Measurements from ENCODE around the gene PFKFB3. TPM values are rescaled to one million over a fixed set of nuclear protein-coding genes. Genes with fewer than 3 reads are reported as not detected.

The PFKFB3 gene
- total and polyA plus RNA-seq, 2 of the 13 experiments (the other 11 are each of a cell fraction or from before 2014, with no cell fraction given), result 1.2 to 13.3 TPM

DNA sequence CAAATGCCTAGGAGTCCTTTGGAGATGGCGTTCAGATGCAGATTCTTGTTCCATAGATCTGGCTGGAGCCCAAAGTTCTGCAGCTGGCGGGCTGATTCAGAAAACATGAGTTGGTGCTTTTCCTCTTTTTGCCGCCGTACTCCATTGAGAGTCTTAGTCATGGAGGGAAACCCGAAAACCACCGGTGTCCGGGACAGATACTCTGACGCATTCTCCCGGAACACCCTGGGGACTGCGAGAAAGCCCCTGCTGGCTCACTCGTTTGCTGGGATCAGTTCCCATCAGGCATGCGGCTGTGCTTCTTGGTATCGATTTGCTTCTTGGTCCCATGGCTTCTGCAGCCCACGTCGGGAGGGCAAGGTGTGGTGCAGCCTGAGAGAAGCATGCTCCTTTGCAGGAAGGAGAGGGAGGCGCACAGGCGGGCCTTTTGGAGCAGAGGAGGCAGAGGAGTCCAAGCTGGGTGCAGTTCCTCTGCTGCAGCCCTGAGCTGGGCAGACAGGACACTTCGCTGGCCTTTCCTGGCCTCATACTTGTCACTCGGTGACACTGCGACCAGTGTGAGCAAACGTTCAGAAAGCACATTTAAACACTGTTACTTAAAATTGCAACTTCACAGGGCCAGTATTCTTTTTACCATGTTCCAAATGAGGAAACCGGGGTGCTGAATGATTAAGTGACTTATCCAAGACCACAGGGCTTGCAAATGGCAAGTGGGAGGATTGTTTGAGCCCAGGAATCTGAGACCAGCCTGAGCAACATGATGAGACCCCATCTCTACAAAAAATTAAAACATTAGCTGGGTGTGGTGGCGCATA is 30.6 kb upstream of the PFKFB3 start:
- no peak overlapping the region for H2AFZ ChIP-seq (ENCODE audit: low read length)
- CTCF ChIA-PET (ENCODE audit: low intra/inter-chr PET ratio, low total read pairs), result no interaction called here
- no peaks in the 10 kb centered on the region for H3K9me3 ChIP-seq (ENCODE audit: low read length)
- no peaks in the 10 kb centered on the region for H3K79me2 ChIP-seq (ENCODE audit: insufficient read depth, low read length)
- no peak for ATAC-seq
- in situ Hi-C loops (cut with HindIII; ENCODE audit: extremely low pct_ligation_motif_present, low pct_unique_long_range_greater_than_20kb), result loop anchor here (10.0 kb wide), 1 partner anchor 233 kb away; no protein-coding TSS in a partner anchor
- no peaks in the 10 kb centered on the region for H3K36me3 ChIP-seq (replicated peaks in 1 of 2; ENCODE audit: control insufficient read depth in 1 of 2, insufficient read depth in 2 of 2, low read length in 2 of 2)
- no peak overlapping the region for H3K27ac ChIP-seq (ENCODE audit: extremely low read length, insufficient read depth, low read length)
- no peak overlapping the region for H3K9ac ChIP-seq (ENCODE audit: insufficient read depth, low read depth, low read length)
- intact Hi-C loops (cut with micrococcal nuclease; ENCODE audit: unreplicated experiment), result no loop called here
- no peak overlapping the region for H3K4me2 ChIP-seq (ENCODE audit: low read depth, low read length)
- no peaks in the 10 kb centered on the region for H4K20me1 ChIP-seq (ENCODE audit: insufficient read depth, low read length)
- no peak overlapping the region for H3K4me3 ChIP-seq (replicated peaks in 1 of 3; ENCODE audit: insufficient read depth in 1 of 3, low read depth in 2 of 3, low read length in 3 of 3)
- peaks cover 0 to 2% of the 10 kb centered on the region in 2 experiments; a peak in 1 of 5 replicates for H3K27me3 ChIP-seq (ENCODE audit: control insufficient read depth in 1 of 2, insufficient read depth in 2 of 2, low read length in 2 of 2)
- peaks cover 17% of the 10 kb centered on the region for H3K4me1 ChIP-seq (ENCODE audit: insufficient read depth, low read length)
- POLR2A ChIA-PET, result no interaction called here
- no peak for FAIRE-seq
- WGBS (ENCODE audit: low lambda C conversion rate), result 67% methylated on average over 22 of the region's 23 CpGs
- no peak for DNase-seq (ENCODE audit: low spot score)
- no TSS peak for BruUV-seq (replicated peaks)
- TF ChIP-seq, protein P1, sequence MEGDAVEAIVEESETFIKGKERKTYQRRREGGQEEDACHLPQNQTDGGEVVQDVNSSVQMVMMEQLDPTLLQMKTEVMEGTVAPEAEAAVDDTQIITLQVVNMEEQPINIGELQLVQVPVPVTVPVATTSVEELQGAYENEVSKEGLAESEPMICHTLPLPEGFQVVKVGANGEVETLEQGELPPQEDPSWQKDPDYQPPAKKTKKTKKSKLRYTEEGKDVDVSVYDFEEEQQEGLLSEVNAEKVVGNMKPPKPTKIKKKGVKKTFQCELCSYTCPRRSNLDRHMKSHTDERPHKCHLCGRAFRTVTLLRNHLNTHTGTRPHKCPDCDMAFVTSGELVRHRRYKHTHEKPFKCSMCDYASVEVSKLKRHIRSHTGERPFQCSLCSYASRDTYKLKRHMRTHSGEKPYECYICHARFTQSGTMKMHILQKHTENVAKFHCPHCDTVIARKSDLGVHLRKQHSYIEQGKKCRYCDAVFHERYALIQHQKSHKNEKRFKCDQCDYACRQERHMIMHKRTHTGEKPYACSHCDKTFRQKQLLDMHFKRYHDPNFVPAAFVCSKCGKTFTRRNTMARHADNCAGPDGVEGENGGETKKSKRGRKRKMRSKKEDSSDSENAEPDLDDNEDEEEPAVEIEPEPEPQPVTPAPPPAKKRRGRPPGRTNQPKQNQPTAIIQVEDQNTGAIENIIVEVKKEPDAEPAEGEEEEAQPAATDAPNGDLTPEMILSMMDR (CRISPR knock-in tag; IDR thresholded peaks at IDR 0.05), result no peak
- TF ChIP-seq ZNF567 (CRISPR knock-in tag; IDR thresholded peaks at IDR 0.05; ENCODE audit: borderline replicate concordance) (no peak), YY1 (IDR thresholded peaks at IDR 0.05; ENCODE audit: insufficient read depth, insufficient replicate concordance, low read depth, low read length) (no peak), ETV6 (CRISPR knock-in tag; conservative IDR thresholded peaks at IDR 0.05) (no peak), ZNF670 (CRISPR knock-in tag; IDR thresholded peaks at IDR 0.05; ENCODE audit: borderline replicate concordance) (no peak), NFE2L2 (IDR thresholded peaks at IDR 0.05; ENCODE audit: low read length) (no peak), PRPF4 (IDR thresholded peaks at IDR 0.05; ENCODE audit: low read depth, low read length, poor library complexity, severe bottlenecking) (no peak)
- TF ChIP-seq, protein P2, sequence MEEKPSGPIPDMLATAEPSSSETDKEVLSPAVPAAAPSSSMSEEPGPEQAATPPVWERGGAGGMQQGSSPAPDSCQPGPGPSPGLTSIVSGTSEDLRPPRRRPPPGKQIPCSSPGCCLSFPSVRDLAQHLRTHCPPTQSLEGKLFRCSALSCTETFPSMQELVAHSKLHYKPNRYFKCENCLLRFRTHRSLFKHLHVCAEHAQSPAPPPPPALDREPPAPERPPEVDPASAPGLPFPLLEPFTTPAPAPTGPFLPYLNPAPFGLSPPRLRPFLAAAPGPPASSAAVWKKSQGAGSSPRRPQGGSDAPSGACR (CRISPR knock-in tag; IDR thresholded peaks at IDR 0.05), result no peak
- TF ChIP-seq, protein P3, sequence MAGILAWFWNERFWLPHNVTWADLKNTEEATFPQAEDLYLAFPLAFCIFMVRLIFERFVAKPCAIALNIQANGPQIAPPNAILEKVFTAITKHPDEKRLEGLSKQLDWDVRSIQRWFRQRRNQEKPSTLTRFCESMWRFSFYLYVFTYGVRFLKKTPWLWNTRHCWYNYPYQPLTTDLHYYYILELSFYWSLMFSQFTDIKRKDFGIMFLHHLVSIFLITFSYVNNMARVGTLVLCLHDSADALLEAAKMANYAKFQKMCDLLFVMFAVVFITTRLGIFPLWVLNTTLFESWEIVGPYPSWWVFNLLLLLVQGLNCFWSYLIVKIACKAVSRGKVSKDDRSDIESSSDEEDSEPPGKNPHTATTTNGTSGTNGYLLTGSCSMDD (CRISPR knock-in tag; IDR thresholded peaks at IDR 0.05), result no peak
- TF ChIP-seq, protein P4, sequence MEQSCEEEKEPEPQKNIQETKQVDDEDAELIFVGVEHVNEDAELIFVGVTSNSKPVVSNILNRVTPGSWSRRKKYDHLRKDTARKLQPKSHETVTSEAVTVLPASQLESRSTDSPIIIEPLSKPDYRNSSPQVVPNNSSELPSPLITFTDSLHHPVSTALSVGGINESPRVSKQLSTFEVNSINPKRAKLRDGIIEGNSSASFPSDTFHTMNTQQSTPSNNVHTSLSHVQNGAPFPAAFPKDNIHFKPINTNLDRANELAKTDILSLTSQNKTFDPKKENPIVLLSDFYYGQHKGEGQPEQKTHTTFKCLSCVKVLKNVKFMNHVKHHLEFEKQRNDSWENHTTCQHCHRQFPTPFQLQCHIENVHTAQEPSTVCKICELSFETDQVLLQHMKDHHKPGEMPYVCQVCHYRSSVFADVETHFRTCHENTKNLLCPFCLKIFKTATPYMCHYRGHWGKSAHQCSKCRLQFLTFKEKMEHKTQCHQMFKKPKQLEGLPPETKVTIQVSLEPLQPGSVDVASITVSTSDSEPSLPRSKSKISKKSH (CRISPR knock-in tag; IDR thresholded peaks at IDR 0.05; ENCODE audit: borderline replicate concordance), result no peak
- TF ChIP-seq, protein P5, sequence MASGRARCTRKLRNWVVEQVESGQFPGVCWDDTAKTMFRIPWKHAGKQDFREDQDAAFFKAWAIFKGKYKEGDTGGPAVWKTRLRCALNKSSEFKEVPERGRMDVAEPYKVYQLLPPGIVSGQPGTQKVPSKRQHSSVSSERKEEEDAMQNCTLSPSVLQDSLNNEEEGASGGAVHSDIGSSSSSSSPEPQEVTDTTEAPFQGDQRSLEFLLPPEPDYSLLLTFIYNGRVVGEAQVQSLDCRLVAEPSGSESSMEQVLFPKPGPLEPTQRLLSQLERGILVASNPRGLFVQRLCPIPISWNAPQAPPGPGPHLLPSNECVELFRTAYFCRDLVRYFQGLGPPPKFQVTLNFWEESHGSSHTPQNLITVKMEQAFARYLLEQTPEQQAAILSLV (CRISPR knock-in tag; IDR thresholded peaks at IDR 0.05; ENCODE audit: borderline replicate concordance), result no peak
- TF ChIP-seq, protein P6, sequence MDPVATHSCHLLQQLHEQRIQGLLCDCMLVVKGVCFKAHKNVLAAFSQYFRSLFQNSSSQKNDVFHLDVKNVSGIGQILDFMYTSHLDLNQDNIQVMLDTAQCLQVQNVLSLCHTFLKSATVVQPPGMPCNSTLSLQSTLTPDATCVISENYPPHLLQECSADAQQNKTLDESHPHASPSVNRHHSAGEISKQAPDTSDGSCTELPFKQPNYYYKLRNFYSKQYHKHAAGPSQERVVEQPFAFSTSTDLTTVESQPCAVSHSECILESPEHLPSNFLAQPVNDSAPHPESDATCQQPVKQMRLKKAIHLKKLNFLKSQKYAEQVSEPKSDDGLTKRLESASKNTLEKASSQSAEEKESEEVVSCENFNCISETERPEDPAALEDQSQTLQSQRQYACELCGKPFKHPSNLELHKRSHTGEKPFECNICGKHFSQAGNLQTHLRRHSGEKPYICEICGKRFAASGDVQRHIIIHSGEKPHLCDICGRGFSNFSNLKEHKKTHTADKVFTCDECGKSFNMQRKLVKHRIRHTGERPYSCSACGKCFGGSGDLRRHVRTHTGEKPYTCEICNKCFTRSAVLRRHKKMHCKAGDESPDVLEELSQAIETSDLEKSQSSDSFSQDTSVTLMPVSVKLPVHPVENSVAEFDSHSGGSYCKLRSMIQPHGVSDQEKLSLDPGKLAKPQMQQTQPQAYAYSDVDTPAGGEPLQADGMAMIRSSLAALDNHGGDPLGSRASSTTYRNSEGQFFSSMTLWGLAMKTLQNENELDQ (CRISPR knock-in tag; IDR thresholded peaks at IDR 0.05; ENCODE audit: borderline replicate concordance), result no peak
